ENCODE results near the gene NOP10.

NOP10 gene

DNA sequence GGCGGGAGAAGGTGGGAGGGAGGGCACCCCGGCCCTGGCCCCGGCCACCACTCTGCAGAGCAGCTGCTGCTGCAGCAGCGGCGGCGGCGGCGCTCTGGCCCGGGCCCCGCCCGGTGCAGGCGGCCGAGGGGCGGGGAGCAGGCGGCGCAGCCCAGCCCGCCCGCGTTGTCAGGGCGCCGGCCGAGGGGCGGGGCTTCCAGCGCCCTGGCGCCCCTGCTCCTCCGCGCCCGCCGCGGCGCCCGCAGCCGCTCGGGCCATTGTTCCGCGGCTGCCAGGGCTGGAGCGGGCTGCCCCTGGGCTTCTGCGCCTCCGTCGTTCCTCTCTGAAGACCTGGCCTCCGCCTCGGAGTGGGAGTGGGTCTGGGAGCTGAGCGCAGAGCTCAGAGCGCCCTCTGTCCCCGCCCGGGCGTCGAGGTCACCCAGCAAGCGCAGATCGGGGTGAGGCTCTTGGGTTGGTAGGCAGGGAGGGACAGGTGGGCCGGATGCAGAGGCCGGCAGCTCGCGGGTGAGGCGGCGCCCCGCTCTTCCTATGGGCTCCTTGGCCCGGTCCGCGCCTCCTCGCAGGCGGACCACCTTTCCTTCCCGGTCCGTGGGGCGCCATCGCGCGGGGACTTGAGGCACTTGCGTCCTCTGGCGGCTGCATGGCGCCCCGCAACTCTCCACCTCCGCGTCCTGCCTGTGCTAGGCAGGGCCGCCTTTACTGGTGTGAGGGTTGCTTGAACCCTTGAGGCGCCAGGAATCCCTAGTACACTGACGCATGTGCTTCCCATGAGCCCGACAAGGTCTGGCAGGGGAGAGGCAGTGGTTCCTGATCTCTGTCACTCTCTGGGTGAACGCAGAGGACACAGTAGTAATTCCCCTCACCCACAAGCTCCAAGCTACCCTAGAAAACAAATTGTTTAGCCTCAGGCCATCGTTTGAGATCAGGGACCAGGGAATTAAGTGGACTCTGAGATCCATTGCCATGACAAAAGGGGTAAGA is 24.5 kb upstream of the NOP10 start, which contains the start of gene LPCAT4:
Gene LPCAT4, minus strand, starts transcription at position 96 of the 981 bp plus-strand sequence. CDS start 96 bp downstream, outside the sequence.
- Histone ChIP-seq H3K27ac (ENCODE audit: insufficient read depth, low read length, poor library complexity, severe bottlenecking) (peak within 1 kb of the TSS; percentile 90), H3K9me3 (ENCODE audit: control insufficient read depth, low read length) (no peaks in the 10 kb centered on the region), H3K4me1 (ENCODE audit: control insufficient read depth, insufficient read depth, low read length, poor library complexity, severe bottlenecking) (peaks cover 19% of the 10 kb centered on the region), H3K36me3 (ENCODE audit: control insufficient read depth, insufficient read depth, low read length) (peaks cover 11% of the 10 kb centered on the region), H3K4me3 (ENCODE audit: insufficient read depth, low read depth, low read length, poor library complexity, severe bottlenecking) (peak within 1 kb of the TSS; percentile 89), H3K27me3 (replicated peaks; ENCODE audit: control insufficient read depth, insufficient read depth, low read length, poor library complexity, severe bottlenecking) (no peaks in the 10 kb centered on the region)
- DNase-seq, result peak; percentile 78 to 86 (median 81)

- Histone ChIP-seq H3K36me3 (ENCODE audit: control insufficient read depth, insufficient read depth, low read length) (peaks cover 17% of the 10 kb centered on the region), H3K27ac (ENCODE audit: insufficient read depth, low read length, poor library complexity, severe bottlenecking) (peak overlapping the region; percentile 90), H3K9me3 (ENCODE audit: control insufficient read depth, low read length) (no peaks in the 10 kb centered on the region), H3K27me3 (replicated peaks; ENCODE audit: control insufficient read depth, insufficient read depth, low read length, poor library complexity, severe bottlenecking) (no peaks in the 10 kb centered on the region), H3K4me3 (ENCODE audit: insufficient read depth, low read depth, low read length, poor library complexity, severe bottlenecking) (peak overlapping the region; percentile 89), H3K4me1 (ENCODE audit: control insufficient read depth, insufficient read depth, low read length, poor library complexity, severe bottlenecking) (peaks cover 19% of the 10 kb centered on the region)
- DNase-seq, result peak; percentile 20 to 41 (median 25)
Measured at GRCh38 chr15:34366271-34367065, 23.5 kb upstream of the NOP10 start.

DNA sequence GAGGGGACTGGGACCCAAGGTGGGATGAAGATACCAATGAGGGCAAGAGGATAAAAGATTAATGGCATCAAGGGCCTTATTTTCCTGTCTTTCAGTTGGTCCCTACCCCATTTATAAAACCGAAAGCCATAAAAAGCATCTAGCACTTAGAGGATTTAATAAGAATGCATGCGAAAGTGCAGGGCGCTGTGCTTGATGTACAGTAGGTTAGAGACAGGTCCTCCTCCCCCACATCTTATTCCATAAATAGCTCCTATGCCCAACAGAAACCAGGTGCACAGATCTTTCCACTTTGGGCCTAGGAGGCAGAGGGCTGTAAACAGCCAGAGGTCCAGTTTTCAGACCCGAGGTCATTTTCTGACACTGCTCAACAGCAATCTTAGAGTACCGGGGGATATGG is 22.9 kb upstream of the NOP10 start:
- DNase-seq, result no peak
- peak overlapping the region; percentile 38 for H3K27ac ChIP-seq (ENCODE audit: insufficient read depth, low read length, poor library complexity, severe bottlenecking)

DNA sequence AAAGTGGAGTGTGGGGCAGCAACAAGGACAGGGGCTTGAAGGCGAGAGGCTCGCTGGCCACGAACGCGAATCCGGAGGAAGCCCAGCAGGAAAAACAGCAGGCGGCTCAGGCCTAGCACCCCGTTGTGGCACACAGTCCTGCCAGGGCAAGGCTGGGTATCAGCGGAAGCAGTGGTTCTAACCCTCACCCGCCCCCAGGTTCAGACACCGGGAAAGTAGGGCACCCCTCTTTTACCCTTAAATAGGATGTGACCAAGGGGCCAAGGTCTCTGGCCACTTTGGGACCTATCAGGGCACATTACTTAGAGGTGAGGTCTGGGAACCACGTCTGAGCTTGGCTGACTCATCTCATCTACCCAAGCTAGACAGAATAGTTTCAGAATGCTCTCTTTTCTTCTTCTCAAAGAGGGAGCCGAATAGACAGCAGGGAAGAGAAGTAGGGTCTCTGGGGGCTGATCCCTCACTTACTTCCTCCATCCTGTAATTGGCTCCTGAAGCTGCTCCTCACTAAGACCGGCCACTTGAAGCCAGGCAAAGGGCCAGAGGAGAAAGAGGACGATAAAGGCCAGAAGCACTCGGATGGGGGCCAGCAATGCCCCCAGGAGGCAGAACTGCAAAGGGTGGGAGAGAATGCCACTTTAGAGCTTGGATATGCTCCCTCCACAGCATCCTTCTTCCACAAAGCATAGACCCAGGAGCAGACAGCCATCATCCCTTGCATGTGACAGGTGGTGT is 22.3 kb upstream of the NOP10 start:
- DNase-seq, result peak in 1 of 3 donors; percentile 41
- H3K4me3 ChIP-seq (ENCODE audit: insufficient read depth, low read depth, low read length, poor library complexity, severe bottlenecking), result no peak overlapping the region
- H3K27me3 ChIP-seq (replicated peaks; ENCODE audit: control insufficient read depth, insufficient read depth, low read length, poor library complexity, severe bottlenecking), result no peaks in the 10 kb centered on the region
- peaks cover 19% of the 10 kb centered on the region for H3K4me1 ChIP-seq (ENCODE audit: control insufficient read depth, insufficient read depth, low read length, poor library complexity, severe bottlenecking)
- H3K36me3 ChIP-seq (ENCODE audit: control insufficient read depth, insufficient read depth, low read length), result peaks cover 28% of the 10 kb centered on the region
- no peaks in the 10 kb centered on the region for H3K9me3 ChIP-seq (ENCODE audit: control insufficient read depth, low read length)
- peak overlapping the region; percentile 38 for H3K27ac ChIP-seq (ENCODE audit: insufficient read depth, low read length, poor library complexity, severe bottlenecking)

More for the DNA sequence above, 22.9 kb upstream of the NOP10 start:
- H3K36me3 ChIP-seq (ENCODE audit: control insufficient read depth, insufficient read depth, low read length), result peaks cover 24% of the 10 kb centered on the region
- peaks cover 19% of the 10 kb centered on the region for H3K4me1 ChIP-seq (ENCODE audit: control insufficient read depth, insufficient read depth, low read length, poor library complexity, severe bottlenecking)
- H3K4me3 ChIP-seq (ENCODE audit: insufficient read depth, low read depth, low read length, poor library complexity, severe bottlenecking), result peak overlapping the region; percentile 89
- no peaks in the 10 kb centered on the region for H3K27me3 ChIP-seq (replicated peaks; ENCODE audit: control insufficient read depth, insufficient read depth, low read length, poor library complexity, severe bottlenecking)
- no peaks in the 10 kb centered on the region for H3K9me3 ChIP-seq (ENCODE audit: control insufficient read depth, low read length)

DNA sequence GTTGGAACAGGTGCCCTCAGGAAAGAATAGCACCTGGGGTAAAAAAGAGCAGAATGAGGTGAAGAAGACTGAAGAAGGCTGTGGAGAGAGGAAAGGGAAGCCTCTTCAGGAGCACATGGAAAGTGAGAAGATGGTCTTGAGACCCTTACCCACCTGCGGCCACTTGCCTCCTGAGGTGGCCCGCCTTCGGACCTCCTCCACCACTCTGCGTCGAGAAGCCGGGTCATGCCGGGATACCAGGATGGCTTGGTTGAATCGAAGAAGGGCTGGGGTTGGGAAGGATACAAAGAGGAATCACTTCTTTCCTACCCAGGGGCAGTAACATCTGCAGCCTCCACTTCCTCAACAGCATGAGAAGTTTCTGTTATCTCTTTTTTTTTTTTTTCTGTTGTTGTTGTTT is 21.1 kb upstream of the NOP10 start:
- Histone ChIP-seq H3K4me1 (ENCODE audit: control insufficient read depth, insufficient read depth, low read length, poor library complexity, severe bottlenecking) (peaks cover 19% of the 10 kb centered on the region), H3K27me3 (replicated peaks; ENCODE audit: control insufficient read depth, insufficient read depth, low read length, poor library complexity, severe bottlenecking) (no peaks in the 10 kb centered on the region), H3K4me3 (ENCODE audit: insufficient read depth, low read depth, low read length, poor library complexity, severe bottlenecking) (no peak overlapping the region), H3K9me3 (ENCODE audit: control insufficient read depth, low read length) (no peaks in the 10 kb centered on the region), H3K36me3 (ENCODE audit: control insufficient read depth, insufficient read depth, low read length) (peaks cover 40% of the 10 kb centered on the region), H3K27ac (ENCODE audit: insufficient read depth, low read length, poor library complexity, severe bottlenecking) (no peak overlapping the region)
- DNase-seq, result no peak

- Histone ChIP-seq H3K4me1 (ENCODE audit: control insufficient read depth, insufficient read depth, low read length, poor library complexity, severe bottlenecking) (peaks cover 13% of the 10 kb centered on the region), H3K36me3 (ENCODE audit: control insufficient read depth, insufficient read depth, low read length) (peaks cover 51% of the 10 kb centered on the region), H3K4me3 (ENCODE audit: insufficient read depth, low read depth, low read length, poor library complexity, severe bottlenecking) (no peak overlapping the region), H3K9me3 (ENCODE audit: control insufficient read depth, low read length) (no peaks in the 10 kb centered on the region), H3K27ac (ENCODE audit: insufficient read depth, low read length, poor library complexity, severe bottlenecking) (no peak overlapping the region), H3K27me3 (replicated peaks; ENCODE audit: control insufficient read depth, insufficient read depth, low read length, poor library complexity, severe bottlenecking) (no peaks in the 10 kb centered on the region)
- no peak for DNase-seq
Measured at GRCh38 chr15:34362047-34362773, 19.3 kb upstream of the NOP10 start.

- Histone ChIP-seq H3K4me3 (ENCODE audit: insufficient read depth, low read depth, low read length, poor library complexity, severe bottlenecking) (no peak overlapping the region), H3K36me3 (ENCODE audit: control insufficient read depth, insufficient read depth, low read length) (peaks cover 57% of the 10 kb centered on the region), H3K4me1 (ENCODE audit: control insufficient read depth, insufficient read depth, low read length, poor library complexity, severe bottlenecking) (peaks cover 13% of the 10 kb centered on the region), H3K27me3 (replicated peaks; ENCODE audit: control insufficient read depth, insufficient read depth, low read length, poor library complexity, severe bottlenecking) (no peaks in the 10 kb centered on the region), H3K27ac (ENCODE audit: insufficient read depth, low read length, poor library complexity, severe bottlenecking) (no peak overlapping the region), H3K9me3 (ENCODE audit: control insufficient read depth, low read length) (no peaks in the 10 kb centered on the region)
- DNase-seq, result no peak
Measured at GRCh38 chr15:34361278-34361677, 18.3 kb upstream of the NOP10 start.

DNA sequence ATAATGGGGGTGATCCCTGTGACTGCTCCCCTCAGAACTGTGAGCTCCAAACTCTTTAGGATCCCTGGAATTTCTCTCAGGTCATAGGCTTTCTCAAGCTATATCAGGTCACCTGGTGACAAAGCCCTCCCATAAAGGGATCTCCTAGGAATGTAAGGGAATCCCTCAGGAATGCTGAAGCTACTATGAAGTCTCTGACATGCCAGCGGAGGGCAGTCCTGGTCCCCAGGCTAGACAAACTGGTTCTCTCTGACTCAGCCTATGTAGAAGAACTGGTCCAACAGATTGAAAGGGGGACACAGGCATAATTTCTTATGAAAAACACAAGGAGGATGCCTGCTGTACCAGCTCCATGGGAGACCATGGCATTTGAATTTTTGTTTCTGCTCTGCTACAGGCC is 17.4 kb upstream of the NOP10 start:
- Histone ChIP-seq H3K36me3 (ENCODE audit: control insufficient read depth, insufficient read depth, low read length) (peaks cover 57% of the 10 kb centered on the region), H3K4me3 (ENCODE audit: insufficient read depth, low read depth, low read length, poor library complexity, severe bottlenecking) (no peak overlapping the region), H3K9me3 (ENCODE audit: control insufficient read depth, low read length) (no peaks in the 10 kb centered on the region), H3K4me1 (ENCODE audit: control insufficient read depth, insufficient read depth, low read length, poor library complexity, severe bottlenecking) (peaks cover 4% of the 10 kb centered on the region), H3K27ac (ENCODE audit: insufficient read depth, low read length, poor library complexity, severe bottlenecking) (no peak overlapping the region), H3K27me3 (replicated peaks; ENCODE audit: control insufficient read depth, insufficient read depth, low read length, poor library complexity, severe bottlenecking) (no peaks in the 10 kb centered on the region)
- no peak for DNase-seq

DNA sequence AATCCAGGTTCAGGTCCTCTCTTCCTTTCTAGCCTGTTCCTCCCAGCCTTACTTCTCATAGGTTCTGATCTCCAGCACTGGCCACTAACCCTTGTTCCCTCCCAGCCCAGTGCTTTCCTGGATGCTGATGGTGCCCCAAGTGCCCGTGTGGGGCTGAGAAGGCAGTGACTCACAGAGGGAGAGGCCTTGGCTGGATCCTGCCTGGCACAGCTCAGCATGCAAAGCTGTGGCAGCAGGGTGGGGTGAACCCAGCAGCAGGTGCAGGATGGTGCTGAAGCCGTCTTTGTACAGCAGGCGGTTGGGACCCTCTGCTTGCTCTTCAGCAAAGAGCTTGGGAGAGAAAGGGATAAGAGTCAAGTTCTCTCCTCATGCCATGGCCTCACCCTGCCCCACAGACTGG is 16.5 kb upstream of the NOP10 start:
- H3K36me3 ChIP-seq (ENCODE audit: control insufficient read depth, insufficient read depth, low read length), result peaks cover 57% of the 10 kb centered on the region
- no peak overlapping the region for H3K27ac ChIP-seq (ENCODE audit: insufficient read depth, low read length, poor library complexity, severe bottlenecking)
- H3K27me3 ChIP-seq (replicated peaks; ENCODE audit: control insufficient read depth, insufficient read depth, low read length, poor library complexity, severe bottlenecking), result no peaks in the 10 kb centered on the region
- H3K9me3 ChIP-seq (ENCODE audit: control insufficient read depth, low read length), result no peaks in the 10 kb centered on the region
- H3K4me1 ChIP-seq (ENCODE audit: control insufficient read depth, insufficient read depth, low read length, poor library complexity, severe bottlenecking), result no peaks in the 10 kb centered on the region
- DNase-seq, result no peak
- no peak overlapping the region for H3K4me3 ChIP-seq (ENCODE audit: insufficient read depth, low read depth, low read length, poor library complexity, severe bottlenecking)
